IgD-negative memory B cell (primary cell): Measurements from ENCODE around the gene MAPK12. TPM values are rescaled to one million over a fixed set of nuclear protein-coding genes. Genes with fewer than 3 reads are reported as not detected.

Experiments used
- H3K27ac Mint-ChIP-seq, 3 donors: one replicate each; pipeline ENCODE4 v1.8.0; 2020 to 2022; ENCODE audit warnings: mild to moderate bottlenecking in 3 of 3, mixed read lengths in 3 of 3, moderate library complexity in 1 of 3
- H3K27me3 Mint-ChIP-seq: one replicate; pipeline ENCODE4 v1.8.0; 2021; ENCODE audit warnings: mixed read lengths
- H3K36me3 Mint-ChIP-seq: one replicate; pipeline ENCODE4 v1.8.0; 2020; ENCODE audit warnings: mild to moderate bottlenecking, mixed read lengths
- H3K4me1 Mint-ChIP-seq, 3 donors: one replicate each; pipeline ENCODE4 v1.8.0; 2020 to 2022; ENCODE audit warnings: mixed read lengths in 3 of 3, mild to moderate bottlenecking in 1 of 3
- H3K4me3 Mint-ChIP-seq, 4 donors: one replicate each; pipeline ENCODE4 v1.8.0; 2020 to 2022; ENCODE audit warnings: mild to moderate bottlenecking in 4 of 4, mixed read lengths in 4 of 4, moderate library complexity in 3 of 4
- H3K9me3 Mint-ChIP-seq, 3 donors: one replicate each; pipeline ENCODE4 v1.8.0; 2020 to 2021; ENCODE audit warnings: mixed read lengths in 3 of 3, mild to moderate bottlenecking in 1 of 3
- polyA plus RNA-seq: library from polyadenylated mRNA; unstranded; fragments of 300-500 nt; fragmentation: Illumina TruSeq; gene quantifications from one replicate; pipeline ENCODE4 v1.2.3, GENCODE V29; 2021

MAPK12 gene
- polyA plus RNA-seq, 1 donor from 2014 or later = 0.94 TPM

DNA sequence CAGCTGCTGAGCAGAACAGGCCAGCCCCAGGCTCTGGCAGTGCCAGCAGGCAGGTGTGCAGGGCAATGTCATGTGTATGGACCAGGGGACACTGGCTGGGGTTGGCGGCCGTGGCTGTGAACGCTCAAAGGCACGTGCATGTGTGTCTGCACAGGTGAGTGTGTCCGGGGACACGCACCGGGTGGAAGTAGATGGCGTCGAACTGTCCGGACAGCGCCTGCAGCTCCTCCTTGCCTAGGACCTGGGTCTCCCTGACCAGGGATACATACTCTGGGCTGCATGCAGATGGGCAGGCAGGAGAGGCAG, 11.3 kb downstream of the MAPK12 start:
- peak overlapping the region; percentile 54 to 90 (median 72) for H3K4me3 Mint-ChIP-seq
- no peaks in the 10 kb centered on the region for H3K27me3 Mint-ChIP-seq
- H3K36me3 Mint-ChIP-seq = no peaks in the 10 kb centered on the region
- peak overlapping the region in 2 of 3 donors; percentile 31 to 73 for H3K27ac Mint-ChIP-seq
- H3K9me3 Mint-ChIP-seq = no peaks in the 10 kb centered on the region
- H3K4me1 Mint-ChIP-seq = peaks cover 9 to 19% (median 13%) of the 10 kb centered on the region in 3 donors

DNA sequence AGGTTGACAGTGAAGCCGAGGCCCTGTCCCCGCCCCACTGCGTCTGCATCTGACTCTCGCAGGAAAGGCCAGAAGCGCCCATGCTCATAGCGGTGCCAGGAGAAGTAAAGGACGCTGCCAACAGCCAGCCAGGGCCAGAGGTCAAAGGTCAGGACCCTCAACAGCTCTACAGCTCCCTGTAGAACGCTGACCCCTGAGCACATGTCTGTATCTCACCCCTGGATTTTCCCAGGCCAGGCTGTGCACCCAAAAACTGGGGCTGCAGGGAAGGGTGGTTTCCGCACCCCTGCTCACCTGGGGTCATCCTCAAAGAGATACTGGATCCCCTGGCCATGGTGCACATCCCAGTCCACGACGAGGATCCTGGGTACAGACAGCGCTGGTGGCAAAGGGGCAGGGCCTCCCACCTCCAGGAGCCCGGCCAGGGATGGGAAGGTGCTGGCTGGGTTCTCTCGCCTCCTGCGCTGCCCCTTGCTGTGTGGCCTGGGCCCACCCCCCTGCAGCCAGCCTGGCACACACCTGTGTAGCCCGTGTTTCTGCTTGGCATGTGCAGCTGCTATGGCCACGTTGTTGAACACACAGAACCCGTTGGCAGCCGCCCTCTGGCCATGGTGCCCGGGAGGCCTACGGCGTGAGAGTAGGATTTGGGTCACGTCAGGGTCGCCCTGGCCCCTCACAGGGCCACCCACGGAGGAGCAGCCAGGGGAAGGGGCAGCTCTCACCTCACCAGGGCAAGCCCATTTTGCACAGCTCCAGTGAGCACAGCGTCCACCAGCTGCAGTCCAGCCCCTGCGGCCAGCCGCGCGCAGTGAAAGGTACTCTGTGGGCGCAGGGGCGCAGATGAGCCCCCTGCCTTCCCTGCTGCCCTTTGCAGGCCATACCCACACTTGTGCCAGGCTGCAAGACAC, 11.9 kb downstream of the MAPK12 start:
- H3K9me3 Mint-ChIP-seq = no peaks in the 10 kb centered on the region
- H3K4me1 Mint-ChIP-seq = peaks cover 13 to 22% (median 15%) of the 10 kb centered on the region in 3 donors

DNA sequence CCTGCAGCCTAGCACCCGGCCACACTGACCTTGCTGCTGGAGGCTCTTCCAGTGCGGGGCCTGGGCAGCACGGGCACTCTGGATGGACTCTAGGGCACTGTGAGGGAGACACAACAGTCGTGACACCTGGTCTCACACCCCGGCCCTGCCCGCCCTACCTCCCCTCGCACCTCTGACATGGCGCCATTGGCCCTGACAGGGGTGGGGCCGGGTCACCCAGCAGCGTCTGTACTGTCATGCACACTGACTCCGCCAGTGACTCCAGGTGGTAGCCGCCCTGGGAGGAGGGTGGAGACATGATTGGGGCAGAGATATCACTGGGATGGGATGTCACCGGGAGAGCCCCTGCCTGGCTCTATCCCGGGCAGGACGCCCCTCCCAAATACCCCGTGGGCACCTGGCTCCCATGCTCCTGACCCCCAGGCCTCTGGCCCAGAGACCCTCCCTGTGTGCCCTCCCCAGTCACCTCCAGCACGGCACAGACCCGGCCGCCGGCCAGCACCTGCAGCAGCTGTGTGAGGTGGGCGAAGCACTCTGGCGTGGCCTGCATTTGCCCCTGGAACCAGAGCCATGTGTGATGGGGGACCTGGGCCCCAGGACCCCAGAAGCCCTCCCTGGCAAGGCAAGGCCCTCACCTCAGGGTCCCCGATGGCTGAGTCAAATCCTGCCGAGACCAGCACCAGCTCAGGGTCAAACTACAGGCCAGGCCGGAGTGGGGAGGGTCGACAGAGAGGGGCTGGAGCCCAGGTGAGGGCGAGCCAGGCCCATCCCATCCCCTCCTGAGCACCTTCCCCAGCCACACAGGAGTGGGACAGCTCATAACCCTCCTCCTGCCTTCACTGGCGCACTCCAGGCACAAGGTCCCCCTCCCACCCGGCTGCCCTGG, 13.0 kb downstream of the MAPK12 start:
- no peaks in the 10 kb centered on the region for H3K27me3 Mint-ChIP-seq

More for the DNA sequence above, 11.9 kb downstream of the MAPK12 start:
- Mint-ChIP-seq H3K27me3 (no peaks in the 10 kb centered on the region), H3K27ac (peak overlapping the region in 1 of 3 donors; percentile 73), H3K36me3 (peaks cover 2% of the 10 kb centered on the region), H3K4me3 (peak overlapping the region in 3 of 4 donors; percentile 38 to 90 (median 88))

DNA sequence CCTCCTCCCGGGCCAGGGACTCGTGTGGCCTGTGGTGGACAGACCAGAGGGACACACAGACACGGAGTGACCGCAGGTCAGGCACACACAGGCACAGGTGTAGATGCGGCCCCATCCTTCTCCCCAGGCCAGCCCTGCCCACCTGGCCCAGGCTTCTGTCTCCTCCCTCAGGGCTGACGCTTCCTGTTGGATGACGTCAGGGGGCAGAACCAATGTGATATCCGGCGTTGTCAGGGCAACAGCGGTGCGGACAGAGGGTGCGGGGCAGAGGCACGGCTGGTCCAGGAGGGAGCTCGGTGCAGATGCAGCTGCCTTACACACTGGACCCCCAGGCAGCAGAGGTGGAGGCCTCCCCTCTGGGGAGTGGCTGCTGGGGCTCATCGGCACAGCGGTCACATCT, 13.7 kb downstream of the MAPK12 start:
- Mint-ChIP-seq H3K4me3 (peak overlapping the region in 3 of 4 donors; percentile 67 to 87 (median 77)), H3K36me3 (peaks cover 2% of the 10 kb centered on the region), H3K27me3 (no peaks in the 10 kb centered on the region), H3K4me1 (peaks cover 20 to 25% (median 22%) of the 10 kb centered on the region in 3 donors), H3K9me3 (no peaks in the 10 kb centered on the region), H3K27ac (peak overlapping the region; percentile 51 to 94 (median 93))

More for the DNA sequence above, 13.0 kb downstream of the MAPK12 start:
- Mint-ChIP-seq H3K4me3 (peak overlapping the region in 2 of 4 donors; percentile 60 to 77), H3K27ac (peak overlapping the region; percentile 51 to 94 (median 93)), H3K36me3 (peaks cover 2% of the 10 kb centered on the region), H3K9me3 (no peaks in the 10 kb centered on the region), H3K4me1 (peaks cover 19 to 24% (median 22%) of the 10 kb centered on the region in 3 donors)

DNA sequence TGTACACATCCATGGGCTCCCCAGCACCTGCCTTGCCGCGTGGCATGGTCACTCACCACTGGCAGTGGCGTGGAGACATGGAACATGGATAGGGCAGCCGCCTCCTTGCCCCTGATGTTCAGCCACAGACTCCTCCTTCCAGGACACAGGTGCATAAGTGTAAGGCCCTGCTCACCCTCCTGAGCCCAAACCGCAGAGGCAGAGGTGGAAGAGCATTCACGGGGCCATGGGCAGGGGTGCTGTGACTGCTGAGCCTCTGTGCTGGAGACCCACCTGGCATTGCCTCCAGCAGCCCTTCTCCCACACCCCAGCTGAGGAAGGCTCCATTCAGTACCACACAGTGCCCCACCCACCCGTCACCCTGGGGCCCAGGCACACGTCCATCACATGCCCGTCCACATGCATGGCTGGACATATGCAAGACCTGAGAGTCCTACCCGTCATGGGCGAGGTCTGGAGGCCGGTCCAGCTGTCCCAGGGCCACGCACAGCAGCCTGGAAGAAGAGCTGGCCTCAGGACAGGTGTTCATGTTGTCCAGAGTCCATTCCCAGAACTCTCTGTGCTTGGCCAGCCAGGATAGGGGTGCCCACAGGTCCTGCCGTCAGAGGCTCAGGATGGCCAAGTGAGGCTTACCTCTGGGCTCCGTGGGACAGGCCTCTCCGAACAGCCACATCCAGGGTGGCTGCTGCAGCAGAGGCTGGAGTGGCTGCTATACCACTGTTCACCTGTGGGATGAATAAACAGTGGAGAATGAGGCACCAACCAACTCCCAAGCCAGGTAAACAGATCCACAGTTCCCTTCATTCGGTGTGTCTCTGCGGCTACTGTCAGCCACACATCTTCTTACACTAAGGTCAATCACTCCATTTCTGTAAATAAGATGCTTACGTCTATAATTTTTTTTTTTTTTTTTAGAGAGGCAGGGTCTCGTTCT, 15.0 kb downstream of the MAPK12 start:
- H3K4me1 Mint-ChIP-seq = peaks cover 17 to 29% (median 27%) of the 10 kb centered on the region in 3 donors

DNA sequence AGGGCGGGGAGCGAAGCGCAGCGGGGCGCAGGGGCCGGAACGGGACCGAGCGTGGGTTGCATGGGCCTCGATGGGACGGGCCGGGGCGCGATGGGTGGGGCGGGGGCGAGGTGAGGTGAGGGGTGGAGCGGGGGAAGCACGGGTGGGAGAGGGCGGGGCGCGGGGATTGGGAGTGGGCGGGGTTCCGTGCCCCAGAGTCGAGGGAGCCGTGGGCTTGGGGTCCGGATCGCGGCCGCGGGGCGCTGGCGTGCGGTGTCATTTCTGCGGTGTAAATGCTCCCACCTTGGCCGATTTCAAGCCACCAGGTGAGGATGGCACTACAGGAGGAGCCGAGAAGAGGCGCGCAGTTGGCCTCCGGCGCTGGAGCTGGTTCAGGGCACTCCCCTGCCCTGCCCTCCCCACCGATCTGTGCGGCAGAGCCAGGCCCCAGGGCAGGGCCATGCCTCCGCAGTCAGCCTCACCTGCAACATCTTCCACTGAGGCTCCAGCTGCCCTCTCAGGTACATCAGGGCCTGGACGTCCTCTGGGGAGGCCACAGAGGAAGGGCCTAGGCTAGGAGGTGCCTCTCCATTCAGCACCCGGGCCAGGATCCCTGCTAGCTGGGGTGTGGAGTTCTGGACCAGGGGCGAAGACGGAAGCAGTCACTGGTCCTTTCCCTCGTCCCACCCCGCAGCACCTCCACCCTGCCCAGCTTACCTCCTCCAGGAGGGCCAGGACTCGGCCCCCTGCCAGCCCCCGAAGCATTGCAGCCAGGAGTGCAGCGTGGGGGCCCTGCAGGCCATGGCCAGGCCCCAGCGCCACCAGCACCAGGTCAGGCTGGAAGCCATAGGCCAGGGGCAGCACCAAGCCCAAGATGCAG, 16.0 kb downstream of the MAPK12 start:
- H3K27ac Mint-ChIP-seq = peak overlapping the region; percentile 91 to 100 (median 96)
- peaks cover 2% of the 10 kb centered on the region for H3K36me3 Mint-ChIP-seq
- H3K4me3 Mint-ChIP-seq = peak overlapping the region; percentile 90 to 99 (median 98)
- H3K27me3 Mint-ChIP-seq = no peaks in the 10 kb centered on the region
- H3K4me1 Mint-ChIP-seq = peaks cover 17 to 32% (median 31%) of the 10 kb centered on the region in 3 donors
- no peaks in the 10 kb centered on the region for H3K9me3 Mint-ChIP-seq

More for the DNA sequence above, 15.0 kb downstream of the MAPK12 start:
- peak overlapping the region in 2 of 3 donors; percentile 51 to 94 for H3K27ac Mint-ChIP-seq
- H3K9me3 Mint-ChIP-seq = no peaks in the 10 kb centered on the region
- H3K4me3 Mint-ChIP-seq = peak overlapping the region; percentile 32 to 99 (median 80)
- peaks cover 2% of the 10 kb centered on the region for H3K36me3 Mint-ChIP-seq
- no peaks in the 10 kb centered on the region for H3K27me3 Mint-ChIP-seq

DNA sequence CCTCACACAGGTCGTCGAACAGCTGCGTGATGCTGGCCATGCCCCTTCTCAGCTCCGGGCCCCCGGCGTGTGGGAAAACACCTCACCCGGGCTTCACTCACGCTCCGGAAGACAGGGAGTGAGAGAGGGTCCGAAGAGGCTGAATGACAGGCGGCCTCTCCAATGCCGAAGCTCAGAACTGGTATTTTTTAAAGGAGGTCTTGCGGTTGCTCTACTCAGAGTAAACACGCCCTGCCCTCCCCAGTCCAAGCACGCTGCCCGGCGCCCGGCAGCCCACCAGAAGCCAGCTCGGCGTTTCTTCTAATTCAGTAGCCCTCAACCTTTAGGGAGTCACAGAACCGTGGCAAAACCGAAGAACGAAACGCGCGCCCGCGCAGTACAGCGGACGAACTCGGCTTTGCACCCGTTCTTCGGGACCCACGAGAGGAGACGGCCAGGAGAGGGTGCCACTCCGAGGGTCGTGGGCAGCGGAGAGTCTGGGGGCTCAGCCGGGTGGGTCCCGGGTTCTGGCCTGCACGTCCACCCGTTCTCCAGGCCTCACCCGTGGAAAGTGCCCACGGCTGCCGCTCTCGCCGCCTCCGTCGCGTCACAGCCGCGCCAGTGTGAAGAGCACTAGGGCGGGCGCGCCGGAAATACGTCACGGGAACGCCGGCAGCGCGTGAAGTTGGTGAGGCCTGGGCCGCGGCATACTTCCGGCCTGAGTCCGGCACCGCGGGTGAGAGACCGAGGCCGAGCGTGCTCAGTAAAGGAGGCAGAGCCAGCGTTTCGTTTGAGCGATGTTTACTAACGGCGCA, 16.9 kb downstream of the MAPK12 start, which contains the start of gene TUBGCP6:
Gene TUBGCP6, minus strand, starts transcription at position 604 of the 794 bp plus-strand sequence. Its CDS starts 564 bp downstream, at position 40.
- Mint-ChIP-seq H3K4me1 (peaks cover 17 to 29% (median 28%) of the 10 kb centered on the region in 3 donors), H3K36me3 (peaks cover 2% of the 10 kb centered on the region), H3K27ac (peak within 1 kb of the TSS; percentile 91 to 100 (median 96)), H3K4me3 (peak within 1 kb of the TSS; percentile 90 to 99 (median 98)), H3K9me3 (no peaks in the 10 kb centered on the region), H3K27me3 (no peaks in the 10 kb centered on the region)

DNA sequence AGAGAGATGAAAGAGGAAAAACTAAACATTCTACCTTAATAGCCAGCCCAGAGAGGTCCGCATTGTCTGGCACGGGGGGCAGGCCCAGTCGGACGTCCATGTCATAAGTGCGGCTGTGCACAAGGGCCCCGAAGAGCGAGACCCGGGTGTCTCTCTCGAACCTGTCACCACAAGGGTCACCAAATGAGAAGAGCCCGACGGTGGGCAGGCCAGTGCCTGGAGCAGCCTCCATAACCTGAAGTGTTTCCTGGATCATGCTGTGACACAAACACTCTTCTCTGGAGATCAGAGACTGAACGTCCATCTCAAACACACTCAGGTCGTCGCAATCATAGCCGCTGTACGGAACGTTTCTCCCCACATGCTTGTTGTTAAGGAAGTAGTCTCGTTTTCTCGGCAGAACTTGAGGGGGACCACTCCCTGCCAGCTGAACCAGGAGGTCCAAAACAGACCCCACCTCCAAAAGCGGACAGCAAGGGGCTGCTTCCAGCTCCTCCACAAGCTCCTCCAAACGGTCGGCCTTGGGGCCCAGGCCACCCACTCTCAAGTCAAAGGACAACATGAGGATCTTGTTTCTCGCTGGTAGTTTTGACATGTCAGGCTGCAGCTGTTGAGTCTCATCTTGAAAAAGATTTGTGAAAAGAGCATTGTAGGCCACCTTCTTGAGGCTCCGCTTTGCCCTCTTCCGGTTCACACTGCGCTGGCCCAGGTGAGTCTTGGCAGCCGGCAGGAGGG, 17.6 kb downstream of the MAPK12 start:
- H3K9me3 Mint-ChIP-seq = no peaks in the 10 kb centered on the region
- peak overlapping the region; percentile 90 to 99 (median 98) for H3K4me3 Mint-ChIP-seq
- peaks cover 17 to 29% (median 28%) of the 10 kb centered on the region in 3 donors for H3K4me1 Mint-ChIP-seq
- H3K27ac Mint-ChIP-seq = peak overlapping the region; percentile 91 to 100 (median 96)
- H3K27me3 Mint-ChIP-seq = no peaks in the 10 kb centered on the region
- peaks cover 2% of the 10 kb centered on the region for H3K36me3 Mint-ChIP-seq

DNA sequence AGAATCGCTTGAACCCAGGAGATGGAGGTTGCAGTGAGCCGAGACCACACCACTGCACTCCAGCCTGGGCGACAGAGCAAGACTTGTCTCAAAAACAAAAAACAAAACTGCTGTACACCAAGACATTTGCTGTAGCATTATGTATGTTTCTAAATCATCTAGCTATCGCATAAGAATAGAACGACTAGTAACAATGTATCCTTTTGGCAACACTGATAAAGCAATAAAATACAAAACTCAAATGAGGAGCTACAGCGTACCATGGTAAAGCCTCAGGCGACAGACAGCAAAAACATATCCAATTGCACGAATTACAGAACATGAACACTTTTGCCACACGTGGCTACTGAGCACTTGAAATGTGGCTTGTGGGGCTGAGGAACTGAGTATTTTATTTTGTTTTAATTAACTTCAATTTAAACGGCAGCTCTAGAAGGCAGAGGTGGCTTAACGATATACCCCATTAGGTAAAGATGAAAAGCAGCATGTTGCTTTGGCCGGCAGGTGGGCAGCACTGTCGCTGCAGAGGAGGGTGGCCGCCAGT, 19.0 kb downstream of the MAPK12 start:
- peak overlapping the region; percentile 90 to 99 (median 98) for H3K4me3 Mint-ChIP-seq

DNA sequence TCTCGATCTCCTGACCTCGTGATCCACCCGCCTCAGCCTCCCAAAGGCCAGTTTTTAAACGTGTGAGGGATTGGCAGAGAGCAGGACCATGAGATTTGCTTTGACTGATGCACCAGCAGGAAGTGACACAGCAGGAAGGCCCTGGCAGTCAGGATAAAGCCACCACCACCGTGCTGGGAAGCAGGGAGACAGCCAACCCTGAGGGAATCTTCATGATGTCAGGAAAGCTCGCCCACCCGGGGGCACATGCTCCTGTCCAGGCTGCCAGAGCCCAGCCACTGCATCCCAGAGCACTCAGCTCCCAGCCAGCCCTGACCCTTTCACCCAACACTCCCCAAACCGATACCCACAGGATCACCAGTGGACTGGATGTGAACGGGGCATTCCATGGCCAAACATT, 22.7 kb downstream of the MAPK12 start:
- H3K36me3 Mint-ChIP-seq = peaks cover 2% of the 10 kb centered on the region
- no peaks in the 10 kb centered on the region for H3K27me3 Mint-ChIP-seq
- H3K9me3 Mint-ChIP-seq = no peaks in the 10 kb centered on the region
- peaks cover 2 to 30% (median 17%) of the 10 kb centered on the region in 3 donors for H3K4me1 Mint-ChIP-seq
- no peak overlapping the region for H3K4me3 Mint-ChIP-seq
- no peak overlapping the region for H3K27ac Mint-ChIP-seq

More for the DNA sequence above, 19.0 kb downstream of the MAPK12 start:
- peaks cover 17 to 26% (median 24%) of the 10 kb centered on the region in 3 donors for H3K4me1 Mint-ChIP-seq
- peak overlapping the region in 1 of 3 donors; percentile 51 for H3K27ac Mint-ChIP-seq
- no peaks in the 10 kb centered on the region for H3K9me3 Mint-ChIP-seq
- no peaks in the 10 kb centered on the region for H3K27me3 Mint-ChIP-seq
- H3K36me3 Mint-ChIP-seq = peaks cover 2% of the 10 kb centered on the region

DNA sequence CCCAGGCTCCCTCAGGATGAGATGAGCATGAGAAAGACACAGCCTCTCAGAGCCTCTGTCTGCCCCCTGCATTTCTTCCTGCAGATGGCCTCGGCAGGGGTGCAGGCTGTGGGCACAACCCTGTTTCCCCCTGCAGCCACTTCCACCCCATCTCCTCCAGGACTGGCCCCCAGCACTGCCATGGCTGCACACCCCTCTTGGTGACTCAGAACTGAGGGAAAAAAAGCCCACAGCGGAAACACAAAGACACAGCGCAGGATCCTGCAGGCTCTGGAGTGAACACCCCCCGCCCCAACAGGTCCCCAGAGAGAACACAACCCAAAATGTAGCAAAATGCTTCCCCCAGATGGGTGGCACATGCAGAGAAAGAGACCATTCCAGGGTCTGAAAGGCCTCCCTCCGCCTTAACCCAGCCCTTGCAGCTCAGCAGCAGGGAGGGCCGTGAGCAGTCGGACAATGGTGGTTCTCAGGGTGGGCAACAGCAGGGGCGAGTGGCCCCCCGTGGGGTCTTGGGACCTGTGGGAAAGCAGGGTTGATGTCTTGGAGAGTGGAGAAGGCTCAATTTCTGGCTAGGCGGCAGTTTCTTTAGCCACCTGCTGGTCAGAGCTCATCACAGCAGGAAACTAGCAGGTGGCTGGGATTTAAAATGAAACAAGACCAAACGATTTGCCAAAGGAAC, 24.6 kb downstream of the MAPK12 start:
- peak overlapping the region in 2 of 3 donors; percentile 19 to 43 for H3K27ac Mint-ChIP-seq
- peak overlapping the region in 1 of 4 donors; percentile 42 for H3K4me3 Mint-ChIP-seq
- H3K4me1 Mint-ChIP-seq = peaks cover 0 to 23% (median 8%) of the 10 kb centered on the region in 3 donors
- no peaks in the 10 kb centered on the region for H3K27me3 Mint-ChIP-seq
- peaks cover 2% of the 10 kb centered on the region for H3K36me3 Mint-ChIP-seq
- H3K9me3 Mint-ChIP-seq = no peaks in the 10 kb centered on the region
